MM.1S (cell line): ENCODE data around the gene UBE2L5.

ENCODE experiments used
- CTCF ChIP-seq: fragments of 300-600 bp; sonication (generic); IDR thresholded peaks from 2 replicates; pipeline ENCODE4 v1.5.1; 2016; ENCODE audit warnings: antibody characterized with exemption, low read length, mixed read lengths
- EZH2 ChIP-seq: fragments of 300-600 bp; sonication (generic); optimal IDR thresholded peaks from 2 replicates; pipeline ENCODE3; 2017; ENCODE audit warnings: low read depth, mild to moderate bottlenecking, antibody characterized with exemption, low read length, mixed read lengths

- TF ChIP-seq CTCF (no peak), EZH2 (no peak)
Observed at GRCh38 chr13:30429235-30429634, 6.9 kb downstream of the UBE2L5 start.
